ENCODE data around the gene PLEKHG4B. TPM values are rescaled to one million over a fixed set of nuclear protein-coding genes. Genes with fewer than 3 reads are reported as not detected.

PLEKHG4B gene
- polyA plus RNA-seq, 1 of the 3 experiments (the other 2 are of a cell fraction), result 0.18 TPM

GRCh38 chr5:187617-188451 lies 95.9 kb downstream of the PLEKHG4B start:
- no peaks in the 10 kb centered on the region for H3K79me2 ChIP-seq (ENCODE audit: insufficient read depth)
- H3K4me1 ChIP-seq (ENCODE audit: control insufficient read depth in 1 of 2, insufficient read depth in 2 of 2, low read depth in 1 of 2, low read length in 1 of 2), result peaks cover 0 to 19% of the 10 kb centered on the region in 2 experiments; a peak in 1 of 4 replicates
- no peak overlapping the region for H3K27ac ChIP-seq (ENCODE audit: low read depth in 2 of 2, low read length in 1 of 2)
- no peak overlapping the region for H3K9ac ChIP-seq
- ChIA-PET POLR2A (no interaction called here), CTCF (interaction anchor here (0.6 to 2.1 kb wide), 34 partner anchors 7 to 811 kb away, joined by 3 to 11 read pairs (median 4); partner anchors contain the start of genes CCDC127 and SDHA)
- H3K4me3 ChIP-seq (ENCODE audit: low read depth in 2 of 2, low read length in 1 of 2), result no peak overlapping the region
- no peaks in the 10 kb centered on the region for H4K20me1 ChIP-seq (ENCODE audit: insufficient read depth)
- H3K27me3 ChIP-seq (ENCODE audit: insufficient read depth), result no peaks in the 10 kb centered on the region
- H3F3A ChIP-seq (replicated peaks; ENCODE audit: insufficient read depth), result no peaks in the 10 kb centered on the region
- WGBS (ENCODE audit: low lambda C conversion rate), result 63% methylated on average over 18 of the region's 21 CpGs
- H3K36me3 ChIP-seq (replicated peaks in 1 of 2; ENCODE audit: control insufficient read depth in 1 of 2, insufficient read depth in 2 of 2, low read length in 1 of 2), result no peaks in the 10 kb centered on the region
- no peak overlapping the region for H3K4me2 ChIP-seq
- no peak for TF ChIP-seq TAF1 (IDR thresholded peaks at IDR 0.05; ENCODE audit: borderline replicate concordance, low read depth, low read length)
- H2AFZ ChIP-seq (ENCODE audit: low read depth), result no peak overlapping the region
- DNase-seq, result no peak
- no peaks in the 10 kb centered on the region for H3K9me2 ChIP-seq
- H3K9me3 ChIP-seq, result no peaks in the 10 kb centered on the region

GRCh38 chr5:188488-189481 lies 96.8 kb downstream of the PLEKHG4B start:
- Histone ChIP-seq H3K36me3 (replicated peaks in 1 of 2; ENCODE audit: control insufficient read depth in 1 of 2, insufficient read depth in 2 of 2, low read length in 1 of 2) (no peaks in the 10 kb centered on the region), H3K79me2 (ENCODE audit: insufficient read depth) (no peaks in the 10 kb centered on the region), H3K27me3 (ENCODE audit: insufficient read depth) (no peaks in the 10 kb centered on the region), H3K4me2 (no peak overlapping the region), H4K20me1 (ENCODE audit: insufficient read depth) (no peaks in the 10 kb centered on the region), H3K4me3 (ENCODE audit: low read depth in 2 of 2, low read length in 1 of 2) (no peak overlapping the region), H3K9me2 (no peaks in the 10 kb centered on the region), H3K9ac (no peak overlapping the region), H3K9me3 (no peaks in the 10 kb centered on the region), H3K4me1 (ENCODE audit: control insufficient read depth in 1 of 2, insufficient read depth in 2 of 2, low read depth in 1 of 2, low read length in 1 of 2) (peaks cover 0 to 19% of the 10 kb centered on the region in 2 experiments; a peak in 1 of 4 replicates), H2AFZ (ENCODE audit: low read depth) (no peak overlapping the region), H3K27ac (ENCODE audit: low read depth in 2 of 2, low read length in 1 of 2) (no peak overlapping the region), H3F3A (replicated peaks; ENCODE audit: insufficient read depth) (no peaks in the 10 kb centered on the region)
- ChIA-PET CTCF (interaction anchor here (0.6 to 2.1 kb wide), 35 partner anchors 8 to 810 kb away, joined by 3 to 11 read pairs (median 3); partner anchors contain the start of genes CCDC127 and SDHA), POLR2A (no interaction called here)
- WGBS (ENCODE audit: low lambda C conversion rate), result 48% methylated on average over 15 of the region's 37 CpGs
- peak; percentile 98 for DNase-seq
- no peak for TF ChIP-seq MEF2A (IDR thresholded peaks at IDR 0.05; ENCODE audit: borderline replicate concordance, low read depth)
- TF ChIP-seq CTCF (IDR thresholded peaks at IDR 0.05), result peak; percentile 84
- no peak for TF ChIP-seq REST (IDR thresholded peaks at IDR 0.05; ENCODE audit: low read depth, low read length)
- no peak for TF ChIP-seq FOSL2 (IDR thresholded peaks at IDR 0.05; ENCODE audit: borderline replicate concordance, low read depth)
- no peak for TF ChIP-seq EP300 (IDR thresholded peaks at IDR 0.05; ENCODE audit: borderline replicate concordance in 1 of 2, low read depth in 1 of 2, low read length in 1 of 2)
- TF ChIP-seq FOXJ3 (CRISPR knock-in tag; IDR thresholded peaks at IDR 0.05), result no peak
- TF ChIP-seq RCOR1 (IDR thresholded peaks at IDR 0.05; ENCODE audit: low read length), result no peak
- TF ChIP-seq RFX5 (IDR thresholded peaks at IDR 0.05; ENCODE audit: low read length), result no peak
- no peak for TF ChIP-seq GABPA (IDR thresholded peaks at IDR 0.05; ENCODE audit: low read depth)
- no peak for TF ChIP-seq USF2 (IDR thresholded peaks at IDR 0.05; ENCODE audit: borderline replicate concordance, low read depth, low read length)
- no peak for TF ChIP-seq NRF1 (IDR thresholded peaks at IDR 0.05; ENCODE audit: low read depth, low read length)
- no peak for TF ChIP-seq JUND (IDR thresholded peaks at IDR 0.05)
- TF ChIP-seq FOXM1 (IDR thresholded peaks at IDR 0.05; ENCODE audit: low read depth), result no peak
- TF ChIP-seq EZH2phosphoT487 (IDR thresholded peaks at IDR 0.05; ENCODE audit: borderline replicate concordance, low read depth), result no peak
- TF ChIP-seq RAD21 (IDR thresholded peaks at IDR 0.05; ENCODE audit: low read length), result peak; percentile 73
- TF ChIP-seq MAX (IDR thresholded peaks at IDR 0.05; ENCODE audit: low read depth), result 0 out of 2 replicates have a peak, but pooled peaks have one; percentile 39

Measured in SK-N-SH (cell line).